ENCODE results near the gene MGAT3. TPM values are rescaled to one million over a fixed set of nuclear protein-coding genes. Genes with fewer than 3 reads are reported as not detected.

The MGAT3 gene
- total RNA-seq, 1 donor from 2014 or later, result 24.1 TPM

GRCh38 chr22:39446239-39446721, 10.5 kb upstream of the MGAT3 start:
- intact Hi-C loops (cut with DNase I), result no loop called here
- DNase-seq (ENCODE audit: low spot score), result no peak

GRCh38 chr22:39448205-39449054, 8.4 kb upstream of the MGAT3 start:
- intact Hi-C loops (cut with DNase I), result no loop called here

DNA sequence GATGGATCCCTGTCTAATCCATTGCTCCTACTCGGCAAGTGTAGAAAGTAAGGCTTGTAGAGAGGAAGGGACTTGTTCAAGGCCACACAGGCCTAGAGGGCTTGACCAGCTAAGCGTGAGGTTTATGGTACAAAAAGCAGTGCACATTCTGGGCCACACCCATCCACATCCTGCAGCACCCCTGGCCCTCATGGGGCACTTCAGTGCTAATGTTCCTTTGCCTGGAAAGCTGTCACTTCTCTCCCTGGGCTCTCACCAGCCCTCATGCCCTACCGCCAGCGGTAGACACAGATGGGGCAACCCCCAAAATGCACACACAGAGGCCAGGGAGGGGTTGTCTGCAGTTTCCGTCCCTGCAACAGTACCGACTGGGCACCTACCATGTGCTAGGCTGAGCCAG, 7.1 kb upstream of the MGAT3 start:
- intact Hi-C loops (cut with DNase I), result no loop called here
- no peak for DNase-seq (ENCODE audit: low spot score)

More at GRCh38 chr22:39448205-39449054, 8.4 kb upstream of the MGAT3 start:
- DNase-seq (ENCODE audit: low spot score), result no peak

DNA sequence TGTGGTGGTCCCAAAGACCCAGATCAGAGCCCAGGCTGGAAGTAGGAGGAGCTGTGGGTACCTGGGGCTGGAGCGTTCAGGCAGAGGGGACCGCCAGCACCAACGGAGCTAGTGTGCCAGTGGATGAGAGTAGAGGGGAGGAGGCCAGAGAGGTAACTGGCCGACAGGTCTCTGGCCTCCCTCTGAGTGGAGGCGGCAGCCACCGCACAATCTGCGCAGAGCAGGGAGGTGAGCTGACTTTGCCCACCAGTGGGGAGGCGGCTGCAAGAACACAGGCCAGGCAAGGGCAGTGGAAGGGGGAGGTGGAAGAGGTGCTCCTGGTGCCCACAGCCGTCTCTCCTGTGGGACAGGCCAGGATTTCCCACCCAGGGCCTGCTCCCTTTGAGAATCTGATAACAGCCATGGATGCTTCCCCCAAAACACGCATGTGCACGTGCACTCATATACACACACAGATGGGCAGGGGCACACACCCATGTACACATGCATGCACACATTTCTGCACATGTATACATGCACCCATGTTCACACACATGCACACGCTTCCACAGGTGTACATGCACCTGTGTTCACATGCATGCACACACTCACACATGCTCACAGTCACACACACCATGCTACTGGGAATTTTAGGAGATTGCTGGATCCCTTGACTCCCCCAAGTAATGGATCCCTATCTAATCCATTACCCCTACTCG, 6.4 kb upstream of the MGAT3 start:
- DNase-seq (ENCODE audit: low spot score), result no peak
- intact Hi-C loops (cut with DNase I), result no loop called here

- intact Hi-C loops (cut with DNase I), result no loop called here
- DNase-seq (ENCODE audit: low spot score), result no peak
Measured at GRCh38 chr22:39452740-39453040, 4.1 kb upstream of the MGAT3 start.

GRCh38 chr22:39453765-39454378, 2.9 kb upstream of the MGAT3 start:
- DNase-seq (ENCODE audit: low spot score), result no peak
- intact Hi-C loops (cut with DNase I), result no loop called here

- intact Hi-C loops (cut with DNase I), result no loop called here
- no peak for DNase-seq (ENCODE audit: low spot score)
Measured at GRCh38 chr22:39454385-39454871, 2.4 kb upstream of the MGAT3 start.

DNA sequence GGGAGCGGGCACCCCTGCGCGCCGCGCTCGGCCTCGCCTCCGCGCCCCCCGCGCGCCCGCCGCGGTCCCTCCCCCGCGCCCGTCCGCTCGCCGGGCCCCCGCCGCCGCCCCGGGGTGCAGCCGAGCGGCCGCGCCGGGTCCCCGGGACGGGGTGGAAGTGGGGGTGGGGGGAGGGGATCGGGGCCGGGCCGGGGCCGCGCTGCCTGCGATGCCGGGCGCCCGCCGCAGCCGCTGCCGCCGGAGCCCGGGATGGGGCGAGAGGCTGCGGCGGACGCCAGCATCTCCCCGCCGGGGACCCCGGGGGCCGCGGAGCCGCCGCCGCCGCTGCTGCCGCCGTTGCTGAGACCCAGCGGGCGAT, 365 bp downstream of the MGAT3 start:
- no peak for DNase-seq (ENCODE audit: low spot score)
- intact Hi-C loops (cut with DNase I), result no loop called here

GRCh38 chr22:39457556-39458443, 988 bp downstream of the MGAT3 start:
- no peak for DNase-seq (ENCODE audit: low spot score)
- intact Hi-C loops (cut with DNase I), result no loop called here

- no peak for DNase-seq (ENCODE audit: low spot score)
- intact Hi-C loops (cut with DNase I), result no loop called here
Measured at GRCh38 chr22:39458444-39459083, 1.8 kb downstream of the MGAT3 start.

DNA sequence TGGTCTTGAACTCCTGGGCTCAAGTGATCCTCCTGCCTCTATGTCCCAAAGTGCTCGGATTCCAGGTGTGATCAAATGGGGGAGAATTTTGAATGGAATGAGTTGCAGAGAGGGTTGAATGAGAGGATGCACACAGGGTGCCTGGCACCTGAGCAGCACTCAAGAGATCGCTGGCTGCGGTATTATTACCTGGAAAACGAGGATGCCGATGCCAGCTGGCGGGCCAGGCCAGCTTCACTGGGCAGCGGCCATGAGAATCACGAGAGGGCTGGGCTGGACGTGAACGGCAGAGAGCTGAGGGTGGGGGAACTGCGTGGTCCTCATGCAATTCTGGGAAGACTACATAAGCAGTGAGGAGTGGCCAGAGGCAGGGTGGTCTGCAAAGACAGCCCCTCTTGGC, 2.9 kb downstream of the MGAT3 start:
- intact Hi-C loops (cut with DNase I), result no loop called here

DNA sequence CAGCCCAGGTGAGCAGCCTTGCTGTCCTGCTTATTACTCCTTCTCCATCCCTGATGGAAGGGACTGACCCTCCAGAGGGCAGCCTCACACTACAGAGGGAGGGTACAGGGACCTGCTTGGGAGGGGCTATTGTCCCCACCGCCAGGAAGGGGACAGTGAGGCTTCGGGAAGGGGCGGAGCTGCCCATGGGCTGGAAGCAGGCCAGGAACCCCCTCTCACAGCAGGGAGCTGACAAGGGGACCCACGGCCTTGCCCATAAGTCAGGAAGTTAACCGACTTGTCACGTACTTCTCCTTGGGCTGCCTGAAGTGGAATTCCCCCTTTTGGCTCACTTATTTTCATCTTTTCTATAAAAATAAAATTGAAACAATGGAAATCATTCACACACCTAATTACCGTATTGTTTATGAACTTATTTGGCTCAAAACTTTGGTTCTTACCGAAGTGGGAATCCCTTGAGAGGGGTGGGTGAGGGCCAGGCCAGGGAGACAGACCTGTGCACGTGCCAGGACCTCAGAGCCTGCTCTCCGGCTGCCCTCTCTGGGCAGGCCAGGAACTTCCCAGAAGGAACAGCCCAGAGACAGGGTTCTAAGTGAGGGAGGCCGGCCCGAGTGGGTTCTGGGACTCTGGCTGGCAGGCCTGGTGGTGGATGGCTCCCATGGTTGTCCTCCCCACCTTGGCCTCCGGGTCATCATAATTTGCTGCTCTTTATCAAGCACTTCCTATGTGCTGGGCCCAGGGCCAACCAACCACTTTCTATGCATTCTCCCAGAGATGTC, 5.8 kb downstream of the MGAT3 start:
- DNase-seq (ENCODE audit: low spot score), result peak; percentile 84
- intact Hi-C loops (cut with DNase I), result no loop called here

More for the DNA sequence above, 2.9 kb downstream of the MGAT3 start:
- no peak for DNase-seq (ENCODE audit: low spot score)

- no peak for DNase-seq (ENCODE audit: low spot score)
- intact Hi-C loops (cut with DNase I), result no loop called here
Measured at GRCh38 chr22:39463277-39463676, 6.5 kb downstream of the MGAT3 start.

DNA sequence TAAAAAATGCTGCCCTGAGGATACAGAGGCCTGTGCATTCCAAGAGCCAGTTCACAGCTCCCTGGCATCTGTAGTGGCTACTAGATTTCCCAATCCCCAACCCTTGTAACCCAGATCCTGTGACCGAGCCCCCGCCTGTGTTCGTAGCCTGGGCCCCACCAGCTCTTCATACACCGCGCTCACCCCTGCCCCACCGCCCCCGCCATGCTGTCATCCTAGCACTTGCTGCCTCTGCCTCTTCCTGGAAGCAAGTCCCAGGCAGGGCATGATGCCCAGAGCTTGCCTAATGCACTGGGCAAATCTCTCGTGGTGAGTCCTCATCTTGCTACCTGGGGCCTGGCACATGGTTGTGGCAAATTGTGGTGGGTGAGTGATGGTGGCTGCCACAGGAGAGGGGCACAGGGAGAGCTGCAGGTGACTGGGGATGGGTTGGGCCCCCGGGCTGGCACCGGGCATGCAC, 7.1 kb downstream of the MGAT3 start:
- DNase-seq (ENCODE audit: low spot score), result peak; percentile 84
- intact Hi-C loops (cut with DNase I), result loop anchor here (2.0 kb wide), 1 partner anchor 37 kb away; no protein-coding TSS in a partner anchor

DNA sequence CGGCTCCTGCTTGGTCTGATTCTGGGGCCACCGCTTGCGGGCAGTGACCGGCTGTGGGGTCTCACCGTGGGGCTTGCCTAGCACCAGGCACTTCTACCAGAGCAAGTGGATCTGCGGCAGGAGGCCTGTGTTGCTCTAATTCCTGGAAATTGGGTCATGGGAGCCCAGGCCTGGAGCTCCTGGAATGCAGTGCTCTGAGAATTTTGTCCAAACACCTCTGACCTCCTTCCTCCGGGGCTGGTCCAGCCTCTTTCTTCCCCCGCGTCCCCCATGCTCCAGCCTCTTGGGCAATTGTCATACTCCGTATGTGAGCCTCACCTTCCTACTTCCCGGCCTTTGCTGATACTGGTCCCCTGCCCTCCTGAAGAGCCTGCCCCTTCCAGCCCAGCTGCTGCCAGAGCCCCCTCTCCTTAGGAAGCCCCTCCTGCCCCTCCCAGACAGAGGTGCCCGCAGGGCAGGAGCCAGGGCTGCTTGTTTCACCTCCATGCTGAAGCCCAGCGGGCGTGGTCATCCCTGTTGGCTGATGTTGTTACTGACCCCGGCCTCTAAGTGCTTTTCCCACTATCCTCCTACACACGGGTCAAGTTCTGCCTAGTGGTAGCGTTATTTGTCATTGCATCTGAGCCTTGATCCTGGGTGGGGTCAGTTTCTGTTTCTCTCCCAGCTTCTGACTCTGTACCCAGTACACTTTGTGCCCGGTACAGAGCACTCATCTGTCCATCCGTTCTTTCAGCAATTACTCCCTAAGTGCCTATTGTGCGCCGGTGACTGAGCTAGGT, 9.6 kb downstream of the MGAT3 start:
- DNase-seq (ENCODE audit: low spot score), result no peak

GRCh38 chr22:39467390-39467895, 10.6 kb downstream of the MGAT3 start:
- intact Hi-C loops (cut with DNase I), result no loop called here
- no peak for DNase-seq (ENCODE audit: low spot score)

More for the DNA sequence above, 9.6 kb downstream of the MGAT3 start:
- intact Hi-C loops (cut with DNase I), result no loop called here
